ENCODE data around the gene NRSN2.
"Not testable (repeated sequence)": the region's sequence is repeated elsewhere in the genome, so short reads cannot be mapped to it uniquely, and the experiment has no call there.

Gene NRSN2

GRCh38 chr20:391041-391711, 44.3 kb downstream of the NRSN2 start:
- Histone ChIP-seq H3K27ac (no peak overlapping the region), H3K4me2 (no peak overlapping the region), H3K4me1 (ENCODE audit: low read depth, poor library complexity, severe bottlenecking) (no peaks in the 10 kb centered on the region), H3K79me2 (ENCODE audit: insufficient read depth, low read depth) (peaks cover 3% of the 10 kb centered on the region; the same call in 1 of the 2 replicates), H3K27me3 (ENCODE audit: insufficient read depth, low read depth) (no peaks in the 10 kb centered on the region), H3K9ac (no peak overlapping the region), H2AFZ (ENCODE audit: low read depth) (no peak overlapping the region), H4K20me1 (ENCODE audit: insufficient read depth) (no peaks in the 10 kb centered on the region), H3K4me3 (IDR thresholded peaks at IDR 0.05; ENCODE audit: insufficient read depth, low read depth, low read length) (no peak overlapping the region), H3K36me3 (ENCODE audit: insufficient read depth) (no peaks in the 10 kb centered on the region)
- TF ChIP-seq CTCF (conservative IDR thresholded peaks at IDR 0.05; ENCODE audit: low read depth, low read length), result no peak

GRCh38 chr20:393296-393695, 46.4 kb downstream of the NRSN2 start:
- H3K79me2 ChIP-seq (ENCODE audit: insufficient read depth, low read depth); H3K4me3 ChIP-seq (IDR thresholded peaks at IDR 0.05; ENCODE audit: insufficient read depth, low read depth, low read length): not testable (repeated sequence)

GRCh38 chr20:396252-396618, 49.3 kb downstream of the NRSN2 start:
- H3K79me2 ChIP-seq (ENCODE audit: insufficient read depth, low read depth), result no peaks in the 10 kb centered on the region
- no peaks in the 10 kb centered on the region for H4K20me1 ChIP-seq (ENCODE audit: insufficient read depth)
- no peak overlapping the region for H2AFZ ChIP-seq (ENCODE audit: low read depth)
- no peak overlapping the region for H3K4me3 ChIP-seq (IDR thresholded peaks at IDR 0.05; ENCODE audit: insufficient read depth, low read depth, low read length)
- no peak overlapping the region for H3K9ac ChIP-seq
- H3K4me2 ChIP-seq, result no peak overlapping the region
- H3K27ac ChIP-seq, result no peak overlapping the region
- no peaks in the 10 kb centered on the region for H3K27me3 ChIP-seq (ENCODE audit: insufficient read depth, low read depth)
- no peak for TF ChIP-seq CTCF (conservative IDR thresholded peaks at IDR 0.05; ENCODE audit: low read depth, low read length)
- peaks cover 6% of the 10 kb centered on the region; the same call in 1 of the 2 replicates for H3K36me3 ChIP-seq (ENCODE audit: insufficient read depth)
- H3K4me1 ChIP-seq (ENCODE audit: low read depth, poor library complexity, severe bottlenecking), result peaks cover 14% of the 10 kb centered on the region

More at GRCh38 chr20:393296-393695, 46.4 kb downstream of the NRSN2 start:
- not testable (repeated sequence) for H3K27ac ChIP-seq; H4K20me1 ChIP-seq (ENCODE audit: insufficient read depth); H3K9ac ChIP-seq; H3K27me3 ChIP-seq (ENCODE audit: insufficient read depth, low read depth); H3K4me1 ChIP-seq (ENCODE audit: low read depth, poor library complexity, severe bottlenecking); H2AFZ ChIP-seq (ENCODE audit: low read depth); H3K4me2 ChIP-seq; H3K36me3 ChIP-seq (ENCODE audit: insufficient read depth)

GRCh38 chr20:396619-397431, 49.9 kb downstream of the NRSN2 start:
- TF ChIP-seq CTCF (conservative IDR thresholded peaks at IDR 0.05; ENCODE audit: low read depth, low read length), result no peak
- Histone ChIP-seq H3K4me2 (no peak overlapping the region), H2AFZ (ENCODE audit: low read depth) (no peak overlapping the region), H3K4me1 (ENCODE audit: low read depth, poor library complexity, severe bottlenecking) (peaks cover 20% of the 10 kb centered on the region), H3K27me3 (ENCODE audit: insufficient read depth, low read depth) (no peaks in the 10 kb centered on the region), H4K20me1 (ENCODE audit: insufficient read depth) (no peaks in the 10 kb centered on the region), H3K27ac (no peak overlapping the region), H3K36me3 (ENCODE audit: insufficient read depth) (peaks cover 6% of the 10 kb centered on the region; the same call in 1 of the 2 replicates), H3K4me3 (IDR thresholded peaks at IDR 0.05; ENCODE audit: insufficient read depth, low read depth, low read length) (no peak overlapping the region), H3K9ac (no peak overlapping the region), H3K79me2 (ENCODE audit: insufficient read depth, low read depth) (no peaks in the 10 kb centered on the region)

Measured in KMS-11 (cell line).